GM12873 (cell line): ENCODE data around the gene APOO.

ENCODE experiments used
- CTCF ChIP-seq: IDR thresholded peaks from 2 replicates; pipeline ENCODE4 v1.5.1; 2012; ENCODE audit warnings: low read depth, mild to moderate bottlenecking, moderate library complexity, low read length, control low read depth; ENCODE audit not compliant: insufficient read depth; ENCODE audit errors: missing control alignments

APOO gene

DNA sequence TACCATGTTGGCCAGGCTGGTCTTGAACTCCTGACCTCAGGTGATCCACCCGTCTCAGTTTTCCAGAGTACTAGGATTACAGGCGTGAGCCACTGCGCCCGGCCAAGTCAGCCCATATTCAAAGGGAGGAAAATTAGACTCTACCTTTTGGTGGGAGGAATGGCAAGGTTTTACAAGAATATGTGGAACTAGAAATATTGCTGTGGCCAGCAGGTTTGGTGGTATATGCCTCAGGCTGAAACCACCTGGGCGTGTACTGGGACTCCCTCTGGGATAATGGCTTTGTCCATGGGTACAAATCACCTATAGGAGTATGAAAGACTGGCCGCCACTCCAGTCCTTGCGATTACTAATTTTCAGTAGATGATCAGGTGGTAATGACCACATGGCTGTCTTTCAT, 92.4 kb downstream of the APOO start:
- no peak for TF ChIP-seq CTCF

DNA sequence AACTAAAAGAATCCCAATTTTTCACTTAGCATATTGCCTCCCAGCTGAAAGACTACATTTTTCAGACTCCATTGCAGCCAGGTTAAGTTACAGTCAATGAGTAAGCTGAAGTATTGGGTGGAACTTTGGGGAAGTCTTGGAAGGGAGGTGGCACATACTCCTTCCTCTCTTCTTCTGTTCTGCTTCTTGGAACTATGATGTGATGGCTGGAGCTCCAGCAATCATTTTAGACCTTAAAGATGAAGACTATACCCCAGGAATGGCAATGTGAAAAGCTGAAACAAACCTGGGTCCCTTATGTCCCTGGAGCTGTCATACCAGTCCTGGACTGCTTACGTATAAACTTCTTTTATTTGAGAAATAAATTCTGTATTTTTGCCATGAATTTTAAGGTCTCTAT, 93.9 kb downstream of the APOO start:
- no peak for TF ChIP-seq CTCF

DNA sequence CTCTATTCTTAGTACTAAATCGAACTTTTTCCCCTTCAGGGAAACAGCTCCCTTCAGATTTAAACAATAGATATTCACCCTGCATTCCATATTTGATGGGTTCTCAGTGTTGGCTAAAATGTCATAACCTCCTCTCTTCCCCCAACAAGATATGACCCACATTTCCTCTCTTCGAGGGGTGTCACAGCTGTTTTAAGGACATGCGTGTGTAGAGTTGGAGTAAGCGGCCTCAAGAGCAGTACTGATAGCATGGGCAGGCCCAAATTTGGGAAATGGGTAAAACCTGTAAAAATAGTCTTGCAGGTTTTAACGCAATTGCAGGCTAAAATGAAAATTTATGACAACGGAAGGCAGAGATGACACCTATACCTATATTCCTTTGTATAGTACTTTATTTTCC, 96.1 kb downstream of the APOO start:
- no peak for TF ChIP-seq CTCF

DNA sequence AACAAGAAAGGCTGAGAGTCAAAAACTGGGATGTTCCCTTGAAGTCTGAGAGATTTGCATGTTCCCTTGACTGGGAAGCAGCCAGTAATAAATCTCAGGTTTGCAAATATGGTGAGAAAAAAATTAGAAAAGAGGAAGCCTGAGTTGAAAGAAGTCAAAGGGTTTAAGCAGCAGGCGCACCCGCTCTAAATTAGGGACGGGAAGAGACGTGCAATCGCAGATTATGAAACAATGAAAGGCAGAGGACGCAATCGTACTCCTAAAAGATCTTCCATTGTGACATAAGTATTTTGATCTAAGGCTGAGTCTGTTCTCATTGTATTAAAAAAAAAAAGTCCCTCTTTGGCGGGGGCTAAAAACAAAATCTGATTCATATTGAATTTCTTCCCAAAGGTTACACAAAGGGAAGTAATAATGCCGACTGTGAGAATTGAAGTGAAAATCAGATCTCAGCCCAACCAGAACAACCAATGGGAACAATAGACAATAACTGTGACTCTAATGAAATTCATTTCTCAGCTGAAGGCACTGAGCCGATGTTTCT, 96.6 kb downstream of the APOO start:
- TF ChIP-seq CTCF: no peak

- no peak for TF ChIP-seq CTCF
Observed at GRCh38 chrX:23810279-23810678, 97.5 kb downstream of the APOO start.

- TF ChIP-seq CTCF: no peak
Observed at GRCh38 chrX:23805389-23805788, 102.3 kb downstream of the APOO start.

DNA sequence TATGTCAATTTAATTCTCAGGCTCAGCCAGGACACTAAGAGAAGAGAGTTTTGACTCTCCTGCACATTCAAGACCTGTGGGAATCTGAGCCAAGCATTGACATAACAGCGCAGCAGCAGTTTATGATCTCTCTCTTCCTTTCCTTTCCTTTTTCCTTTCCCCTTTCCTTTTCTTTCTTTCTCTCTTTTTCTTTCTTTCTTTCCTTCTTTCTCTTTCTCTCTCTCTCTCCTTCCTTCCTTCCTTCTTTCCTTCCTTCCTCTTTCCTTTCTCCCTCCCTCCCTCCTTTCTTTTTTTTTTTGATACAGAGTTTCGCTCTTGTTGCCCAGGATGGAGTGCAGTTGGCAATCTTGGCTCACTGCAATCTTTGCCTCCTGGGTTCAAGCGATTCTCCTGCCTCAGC, 103.2 kb downstream of the APOO start:
- no peak for TF ChIP-seq CTCF
